Endometrial microvascular endothelial cells (primary cell): ENCODE results near the gene SLC41A3. TPM values are rescaled to one million over a fixed set of nuclear protein-coding genes. Genes with fewer than 3 reads are reported as not detected.
"Not testable (repeated sequence)": the region's sequence is repeated elsewhere in the genome, so short reads cannot be mapped to it uniquely, and the experiment has no call there.

Experiments
- in situ Hi-C: cut with HindIII; loops from 2 replicates; pipeline ENCODE4 v1.10.0; 2017; ENCODE audit warnings: low sequenced_read_pairs, low pct_unique_long_range_greater_than_20kb; ENCODE audit errors: inconsistent ontology term
- total RNA-seq: library from RNA; depleted of rRNA; stranded (reverse); fragments of >200 nt; gene quantifications from one replicate; pipeline ENCODE4 v1.2.3, GENCODE V29; 2015; ENCODE audit errors: inconsistent ontology term

Gene SLC41A3
- total RNA-seq, 1 donor from 2014 or later, result 50.3 TPM

GRCh38 chr3:126096274-126096673, 12.3 kb upstream of the SLC41A3 start:
- in situ Hi-C loops, result not testable (repeated sequence)

GRCh38 chr3:126092128-126092527, 8.2 kb upstream of the SLC41A3 start:
- in situ Hi-C loops, result not testable (repeated sequence)

GRCh38 chr3:126087552-126088175, 3.7 kb upstream of the SLC41A3 start:
- in situ Hi-C loops, result no loop called here

DNA sequence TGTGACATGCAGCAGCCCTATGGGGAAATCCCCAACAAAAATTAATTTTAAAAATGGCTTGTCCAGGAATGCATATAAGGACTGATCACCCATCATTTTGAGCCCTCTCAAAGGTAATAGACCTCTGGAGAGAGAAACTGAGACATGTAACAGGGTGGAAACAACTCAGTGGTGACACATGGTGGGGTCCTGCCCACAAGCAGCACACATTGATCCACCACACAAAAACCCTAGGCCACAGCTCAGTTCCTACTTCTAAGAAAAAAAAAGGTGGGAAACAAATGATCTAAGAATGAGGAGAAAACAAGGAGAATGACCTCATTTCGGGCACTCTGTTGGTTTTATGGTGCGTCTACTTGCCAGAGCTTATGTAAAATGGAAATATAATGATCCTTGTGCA, 1.9 kb upstream of the SLC41A3 start:
- in situ Hi-C loops, result no loop called here

- in situ Hi-C loops, result no loop called here
Measured at GRCh38 chr3:126085276-126085675, 1.4 kb upstream of the SLC41A3 start.

- in situ Hi-C loops, result no loop called here
Measured at GRCh38 chr3:126084768-126085180, 850 bp upstream of the SLC41A3 start.

DNA sequence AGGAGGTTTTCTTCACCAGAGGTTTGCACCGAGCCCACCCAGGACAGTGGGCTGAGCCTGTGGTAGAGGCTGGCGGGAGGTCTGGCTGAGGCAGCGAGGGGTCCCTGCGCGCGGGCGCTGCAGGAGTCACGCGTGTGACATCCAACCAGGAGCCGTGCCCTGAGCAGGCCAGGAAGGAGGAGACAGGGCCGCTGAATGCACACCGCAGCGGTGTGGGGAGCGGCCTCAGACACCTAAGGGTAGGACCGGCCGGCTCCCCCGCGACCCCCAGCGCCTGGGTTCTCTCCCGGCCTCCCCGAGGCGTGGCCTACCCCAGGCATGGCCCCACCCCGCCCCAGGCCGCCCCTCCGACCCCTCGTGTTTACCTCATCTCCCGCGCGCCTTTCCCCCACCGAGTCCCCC, 412 bp downstream of the SLC41A3 start:
- in situ Hi-C loops, result no loop called here

DNA sequence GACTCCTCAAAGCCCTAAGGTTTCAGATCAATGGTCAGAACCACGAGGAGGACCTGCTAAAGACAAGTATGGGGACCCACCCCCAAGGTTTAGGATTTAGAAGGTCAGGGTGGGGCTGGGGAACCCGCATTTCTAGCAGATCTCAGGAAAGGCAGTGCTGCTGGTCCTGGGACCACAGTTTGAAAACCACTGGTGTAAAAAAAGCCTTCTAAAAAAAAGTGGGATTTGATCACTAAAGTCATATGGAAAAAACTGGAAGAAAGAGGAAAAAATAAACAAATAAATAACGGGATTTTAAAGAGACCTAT, 832 bp downstream of the SLC41A3 start:
- in situ Hi-C loops, result no loop called here

DNA sequence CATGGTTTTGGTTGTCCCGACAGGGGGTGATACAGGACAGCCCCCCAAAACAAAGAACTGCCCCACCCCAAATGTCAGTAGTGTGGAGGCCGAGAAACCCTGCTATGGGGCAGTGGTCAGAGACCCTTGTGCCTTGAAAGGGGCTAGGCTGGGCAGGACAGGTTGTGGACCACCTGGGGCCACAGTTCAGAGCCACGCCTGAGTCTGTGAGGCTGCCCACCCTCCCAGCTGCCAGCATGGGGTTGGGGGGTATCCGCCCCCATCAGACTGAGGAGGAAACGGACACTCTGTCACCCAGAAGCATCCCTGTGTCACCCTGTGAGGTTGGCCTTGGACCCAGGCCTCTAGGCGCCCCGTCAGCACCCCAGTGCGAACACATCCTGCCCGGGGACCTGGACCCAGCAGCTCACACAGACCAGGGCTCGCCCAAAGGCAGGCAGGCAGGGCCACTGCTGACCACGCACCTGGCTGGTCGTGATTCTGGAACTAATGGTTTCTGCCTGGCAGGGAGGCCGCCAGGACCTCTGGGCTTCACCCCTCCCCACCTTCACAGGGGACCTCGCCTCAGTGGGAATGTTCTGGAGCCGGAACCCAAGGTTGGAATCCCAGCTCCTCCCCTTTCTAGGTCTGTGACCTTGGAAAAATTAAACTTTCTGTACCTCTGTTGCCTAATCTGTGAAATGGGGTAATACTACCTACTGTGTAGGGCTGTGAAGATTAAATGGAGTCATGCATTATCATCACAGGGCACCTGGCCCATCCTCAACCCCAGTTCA, 1.4 kb downstream of the SLC41A3 start:
- in situ Hi-C loops, result no loop called here

- in situ Hi-C loops, result no loop called here
Measured at GRCh38 chr3:126081618-126082361, 2.1 kb downstream of the SLC41A3 start.

DNA sequence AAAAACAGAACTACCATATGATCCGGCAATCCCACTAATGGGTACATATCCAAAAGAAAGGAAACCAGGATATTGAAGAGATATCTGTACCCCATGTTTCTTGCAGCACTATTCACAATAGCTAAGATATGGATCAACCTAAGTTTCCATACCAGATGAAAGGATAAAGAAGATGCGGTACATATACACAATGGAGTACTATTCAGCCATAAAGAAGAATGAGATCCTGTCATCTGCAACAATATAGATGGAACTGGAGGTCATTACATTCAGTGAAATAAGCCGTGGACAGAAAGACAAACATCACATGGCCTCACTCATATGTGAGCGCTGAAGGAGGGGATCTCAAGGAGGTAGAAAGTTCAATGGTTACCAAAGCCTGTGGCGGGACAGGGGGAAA, 3.0 kb downstream of the SLC41A3 start:
- in situ Hi-C loops, result no loop called here

DNA sequence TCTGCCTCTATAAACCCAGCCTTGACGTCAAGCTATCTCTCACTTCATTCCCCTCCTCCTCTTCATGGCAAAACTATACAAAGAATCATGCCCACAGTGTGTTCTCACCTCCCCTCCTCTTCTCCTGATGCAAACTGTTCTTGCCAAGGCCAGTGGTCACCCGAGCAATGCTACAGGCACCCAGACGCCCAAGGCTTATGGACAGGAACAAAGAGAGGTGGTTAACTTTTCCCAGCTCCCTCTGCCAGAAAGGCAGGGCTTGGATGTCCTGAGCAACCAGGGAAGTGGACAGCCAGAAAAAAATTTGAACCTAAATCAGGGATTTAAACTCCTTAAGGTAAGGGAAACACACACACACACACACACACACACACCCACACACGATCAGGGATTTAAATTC, 5.1 kb downstream of the SLC41A3 start:
- in situ Hi-C loops, result no loop called here

GRCh38 chr3:126077754-126078153, 6.2 kb downstream of the SLC41A3 start:
- in situ Hi-C loops, result no loop called here

DNA sequence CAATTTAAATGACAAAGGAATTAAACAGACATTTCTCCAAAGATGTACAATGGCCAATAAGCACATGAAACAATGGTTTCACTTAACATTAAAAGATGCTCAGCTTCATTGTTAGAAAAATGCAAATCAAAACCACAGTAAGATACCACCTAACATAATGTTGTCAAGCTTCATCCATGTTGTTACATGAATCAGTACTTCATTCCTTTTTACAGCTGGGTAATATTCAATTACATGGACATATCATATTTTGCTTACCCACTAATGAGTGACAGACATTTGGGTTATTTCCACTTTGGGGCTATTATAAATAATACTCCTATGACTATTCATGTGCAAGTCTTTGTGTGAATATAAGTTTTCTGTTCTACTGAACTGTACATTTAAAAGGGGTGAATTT, 7.8 kb downstream of the SLC41A3 start:
- in situ Hi-C loops, result no loop called here

- in situ Hi-C loops, result no loop called here
Measured at GRCh38 chr3:126070146-126070545, 13.8 kb downstream of the SLC41A3 start.

- in situ Hi-C loops, result no loop called here
Measured at GRCh38 chr3:126067959-126068358, 16.0 kb downstream of the SLC41A3 start.

DNA sequence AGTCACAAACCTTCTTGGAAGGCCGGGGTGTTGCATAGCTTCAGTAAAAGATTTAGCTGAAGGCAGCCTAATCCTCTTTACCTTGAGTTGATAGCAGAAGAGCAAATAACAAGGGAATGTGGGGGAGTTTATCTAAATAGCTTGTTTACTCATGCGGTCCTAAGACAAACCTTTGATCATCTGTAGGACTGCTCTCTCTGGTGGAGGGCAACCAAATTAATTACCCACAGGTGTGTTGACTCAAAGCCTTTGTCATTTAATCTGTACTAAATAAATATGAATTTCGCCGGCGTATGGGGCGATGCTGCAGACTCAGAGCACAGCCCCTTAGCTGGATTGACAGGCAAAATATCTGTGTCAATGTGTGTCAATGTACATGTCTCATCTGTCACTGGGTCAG, 17.2 kb downstream of the SLC41A3 start:
- in situ Hi-C loops, result not testable (repeated sequence)

GRCh38 chr3:126065876-126066275, 18.0 kb downstream of the SLC41A3 start:
- in situ Hi-C loops, result no loop called here

DNA sequence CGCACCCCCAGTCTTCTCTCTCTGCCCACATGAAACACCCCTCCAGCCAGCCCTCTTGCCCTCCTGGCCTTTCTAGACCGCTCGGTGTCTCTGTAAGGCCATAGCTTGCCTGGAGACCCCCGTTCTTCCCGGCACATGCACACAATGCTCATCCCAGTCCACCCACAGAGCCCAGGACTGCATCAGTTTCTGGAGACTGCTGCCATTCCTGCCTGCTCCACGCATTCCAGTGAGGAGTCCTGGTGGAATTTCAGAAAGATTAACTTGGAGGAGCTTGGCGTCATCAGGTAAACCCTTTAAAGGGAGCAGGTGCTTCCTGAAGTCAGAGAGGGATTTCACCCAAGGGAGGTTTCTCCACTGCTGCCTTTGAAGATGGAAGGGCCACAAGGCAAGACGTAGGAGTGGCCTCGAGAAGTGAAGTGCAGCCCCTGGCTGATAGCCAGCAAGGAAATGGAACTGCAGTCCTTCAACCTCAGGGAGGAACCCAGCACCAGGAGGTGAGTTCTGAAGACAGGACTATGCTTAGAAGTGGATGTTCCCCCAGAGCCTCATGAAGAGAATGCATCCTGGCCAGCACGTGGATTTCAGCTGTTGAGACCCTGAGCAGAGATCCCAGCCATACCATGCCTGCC, 19.2 kb downstream of the SLC41A3 start:
- in situ Hi-C loops, result no loop called here
